H9 (cell line): Measurements from ENCODE around the gene OR13C3. TPM values are rescaled to one million over a fixed set of nuclear protein-coding genes. Genes with fewer than 3 reads are reported as not detected.

Source experiments
- DNase-seq: peaks from one replicate; pipeline ENCODE4 v3.0.0-alpha.2; 2017
- H2AFZ ChIP-seq: one replicate; pipeline ENCODE4 v1.6.1; 2013; ENCODE audit warnings: mild to moderate bottlenecking, low read length, control low read depth, moderate library complexity
- H2AK5ac ChIP-seq: 2 replicates; pipeline ENCODE4 v1.6.1; 2013; ENCODE audit warnings: low read length, control low read depth, mixed read lengths; ENCODE audit not compliant: insufficient read length
- H2BK120ac ChIP-seq: one replicate; pipeline ENCODE4 v1.6.1; 2013; ENCODE audit warnings: low read depth, mild to moderate bottlenecking, low read length, control low read depth, inconsistent platforms; ENCODE audit not compliant: poor library complexity, severe bottlenecking
- H2BK12ac ChIP-seq: 2 replicates; pipeline ENCODE4 v1.6.1; 2013; ENCODE audit warnings: low read length, control low read depth, mixed read lengths, low read depth; ENCODE audit not compliant: insufficient read length
- H2BK15ac ChIP-seq: 2 replicates; pipeline ENCODE4 v1.6.1; 2013; ENCODE audit warnings: low read depth, low read length, control low read depth
- H2BK20ac ChIP-seq: one replicate; pipeline ENCODE4 v1.6.1; 2013; ENCODE audit warnings: low read depth, mild to moderate bottlenecking, low read length, control low read depth, inconsistent platforms; ENCODE audit not compliant: poor library complexity, severe bottlenecking
- H2BK5ac ChIP-seq: 2 replicates; pipeline ENCODE4 v1.6.1; 2013; ENCODE audit warnings: low read length, control low read depth, mixed read lengths; ENCODE audit not compliant: insufficient read length
- H3K14ac ChIP-seq: 2 replicates; pipeline ENCODE4 v1.6.1; 2013; ENCODE audit warnings: low read length, control low read depth; ENCODE audit not compliant: insufficient read depth
- H3K18ac ChIP-seq: 2 replicates; pipeline ENCODE4 v1.6.1; 2013; ENCODE audit warnings: low read depth, mild to moderate bottlenecking, mixed read lengths, low read length, control low read depth; ENCODE audit not compliant: insufficient read length
- H3K23ac ChIP-seq: 2 replicates; pipeline ENCODE4 v1.6.1; 2013; ENCODE audit warnings: low read length, control low read depth, mixed read lengths, low read depth; ENCODE audit not compliant: insufficient read length
- H3K23me2 ChIP-seq: 2 replicates; pipeline ENCODE4 v1.6.1; 2013; ENCODE audit warnings: low read depth, mild to moderate bottlenecking, mixed read lengths, low read length, control low read depth; ENCODE audit not compliant: insufficient read length, poor library complexity, severe bottlenecking
- H3K27ac ChIP-seq: 2 replicates; pipeline ENCODE4 v1.5.1; 2013; ENCODE audit warnings: low read length, control low read depth, mixed read lengths, low read depth; ENCODE audit not compliant: insufficient read length
- H3K27me3 ChIP-seq: 2 replicates; pipeline ENCODE4 v1.6.1; 2013; ENCODE audit warnings: low read length, control low read depth, inconsistent platforms; ENCODE audit not compliant: insufficient read depth
- H3K4ac ChIP-seq: 2 replicates; pipeline ENCODE4 v1.6.1; 2013; ENCODE audit warnings: low read depth, mild to moderate bottlenecking, control low read depth, inconsistent platforms, low read length, moderate library complexity
- H3K4me1 ChIP-seq: 2 replicates; pipeline ENCODE4 v1.6.1; 2013; ENCODE audit warnings: low read length, control low read depth, inconsistent platforms; ENCODE audit not compliant: insufficient read depth
- H3K4me2 ChIP-seq: 2 replicates; pipeline ENCODE4 v1.6.1; 2013; ENCODE audit warnings: low read length, control low read depth, mixed read lengths; ENCODE audit not compliant: insufficient read length, insufficient read depth
- H3K56ac ChIP-seq: 2 replicates; pipeline ENCODE4 v1.6.1; 2013; ENCODE audit warnings: low read depth, mild to moderate bottlenecking, mixed read lengths, low read length, control low read depth; ENCODE audit not compliant: insufficient read length
- H3K79me1 ChIP-seq: 2 replicates; pipeline ENCODE4 v1.6.1; 2013; ENCODE audit warnings: low read depth, mild to moderate bottlenecking, moderate library complexity, low read length, control low read depth, inconsistent platforms; ENCODE audit not compliant: insufficient read depth, poor library complexity, severe bottlenecking
- H3K79me2 ChIP-seq: 2 replicates; pipeline ENCODE4 v1.6.1; 2013; ENCODE audit warnings: low read length, control low read depth, inconsistent platforms; ENCODE audit not compliant: insufficient read depth
- H3K9ac ChIP-seq: 2 replicates; pipeline ENCODE4 v1.6.1; 2013; ENCODE audit warnings: low read length, control low read depth, mixed read lengths; ENCODE audit not compliant: insufficient read length; ENCODE audit errors: extremely low read depth
- H3K9me3 ChIP-seq: one replicate; pipeline ENCODE4 v1.6.1; 2013; ENCODE audit warnings: low read depth, low read length, inconsistent platforms; ENCODE audit not compliant: control insufficient read depth
- H3T11ph ChIP-seq: one replicate; pipeline ENCODE4 v1.6.1; 2013; ENCODE audit warnings: mild to moderate bottlenecking, low read length, control low read depth, inconsistent platforms
- H4K20me1 ChIP-seq: one replicate; pipeline ENCODE4 v1.6.1; 2013; ENCODE audit not compliant: control insufficient read depth, insufficient read length, insufficient read depth
- H4K5ac ChIP-seq: 2 replicates; pipeline ENCODE4 v1.6.1; 2013; ENCODE audit warnings: low read depth, mild to moderate bottlenecking, mixed read lengths, low read length, control low read depth; ENCODE audit not compliant: insufficient read length
- H4K8ac ChIP-seq: replicated peaks from 2 replicates; pipeline ENCODE4 v1.6.1; 2013; ENCODE audit warnings: low read length, control low read depth, mixed read lengths, low read depth; ENCODE audit not compliant: insufficient read length
- H4K91ac ChIP-seq: 2 replicates; pipeline ENCODE4 v1.6.1; 2013; ENCODE audit warnings: low read depth, mild to moderate bottlenecking, moderate library complexity, mixed read lengths, low read length, control low read depth; ENCODE audit not compliant: insufficient read length
- H3K27ac Mint-ChIP-seq, 3 experiments: 2 replicates in 2 of 3; 3 replicates in 1 of 3; pipeline ENCODE4 v1.8.0; 2020 to 2021; ENCODE audit warnings: mixed read lengths in 3 of 3, mild to moderate bottlenecking in 1 of 3, moderate library complexity in 1 of 3
- H3K27me3 Mint-ChIP-seq: 2 replicates; pipeline ENCODE4 v1.8.0; 2021; ENCODE audit warnings: low read depth, mild to moderate bottlenecking, moderate library complexity, mixed read lengths
- H3K36me3 Mint-ChIP-seq, 3 experiments: 2 replicates in 2 of 3; 3 replicates in 1 of 3; pipeline ENCODE4 v1.8.0; 2020 to 2021; ENCODE audit warnings: low read depth in 3 of 3, mixed read lengths in 3 of 3; ENCODE audit not compliant: insufficient read depth in 1 of 3
- H3K4me1 Mint-ChIP-seq, 2 experiments: 2 replicates each; pipeline ENCODE4 v1.8.0; 2020; ENCODE audit warnings: mixed read lengths in 2 of 2
- H3K4me3 Mint-ChIP-seq, 2 experiments: 2 replicates in 1 of 2; 3 replicates in 1 of 2; pipeline ENCODE4 v1.8.0; 2020 to 2021; ENCODE audit warnings: mild to moderate bottlenecking in 2 of 2, mixed read lengths in 2 of 2, moderate library complexity in 1 of 2
- H3K9me3 Mint-ChIP-seq, 2 experiments: 2 replicates in 1 of 2; 3 replicates in 1 of 2; pipeline ENCODE4 v1.8.0; 2020; ENCODE audit warnings: mild to moderate bottlenecking in 2 of 2, mixed read lengths in 2 of 2, moderate library complexity in 1 of 2
- CTCF ChIP-seq: fragments of 200-600 bp; sonication (generic); conservative IDR thresholded peaks from 3 replicates; pipeline ENCODE4 v1.8.0; 2021; ENCODE audit warnings: antibody characterized with exemption, mild to moderate bottlenecking
- WGBS: extraction: QIAGEN DNeasy Blood & Tissue Kit; methylation state at CpG from one replicate; pipeline ENCODE4 v1.1.7; 2013; ENCODE audit warnings: missing lambda C conversion rate, low lambda C conversion rate, mixed read lengths; ENCODE audit not compliant: insufficient read length; ENCODE audit errors: extremely low coverage; 5-methylcytosine and 5-hydroxymethylcytosine counted together
- total RNA-seq: library from RNA; stranded (reverse); gene quantifications from 2 replicates; pipeline ENCODE4 v1.2.1, GENCODE V29; 2021

The OR13C3 gene
- total RNA-seq, 1 experiment from 2014 or later = not detected

DNA sequence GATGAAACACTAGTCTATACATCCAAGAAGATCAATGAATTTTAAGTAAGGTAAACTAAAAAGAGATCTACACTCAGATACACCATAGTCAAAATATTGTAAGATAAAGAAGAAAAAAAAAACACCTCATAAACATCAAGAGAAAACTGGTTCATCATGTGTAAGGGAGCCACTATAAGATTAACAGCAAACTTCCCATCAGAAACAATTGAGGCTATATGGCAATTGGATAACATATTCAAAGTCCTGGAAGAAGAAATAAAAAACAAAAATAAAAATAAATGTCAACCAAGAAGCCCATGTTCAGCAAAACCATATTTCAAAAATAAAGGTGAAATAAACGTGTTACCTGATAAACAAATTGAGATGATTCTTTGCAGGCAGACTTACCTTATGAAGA lies 36.0 kb upstream of the OR13C3 start:
- no peak overlapping the region for H3K14ac ChIP-seq
- no peaks in the 10 kb centered on the region for H3K9me3 ChIP-seq
- no CpG with 5 or more reads among the region's 1 CpG for whole genome bisulfite sequencing
- H2BK15ac ChIP-seq = no peak overlapping the region
- H3K79me2 ChIP-seq = no peaks in the 10 kb centered on the region
- no peak overlapping the region for H2BK5ac ChIP-seq
- H3K79me1 ChIP-seq = no peaks in the 10 kb centered on the region
- no peak overlapping the region for H2BK12ac ChIP-seq
- H3K27me3 ChIP-seq = no peaks in the 10 kb centered on the region
- TF ChIP-seq CTCF = no peak
- Mint-ChIP-seq H3K27ac (no peak overlapping the region), H3K36me3 (no peaks in the 10 kb centered on the region; a peak in 1 of 7 replicates), H3K4me3 (no peak overlapping the region), H3K4me1 (no peaks in the 10 kb centered on the region), H3K9me3 (peaks cover 9 to 15% of the 10 kb centered on the region in 2 experiments; a peak in 3 of 5 replicates), H3K27me3 (no peaks in the 10 kb centered on the region)
- H2BK20ac ChIP-seq = no peak overlapping the region
- H2AFZ ChIP-seq = no peak overlapping the region
- no peak for DNase-seq
- no peaks in the 10 kb centered on the region for H3K4me1 ChIP-seq
- no peak overlapping the region for H3K23ac ChIP-seq
- H4K5ac ChIP-seq = no peak overlapping the region
- H3K23me2 ChIP-seq = no peaks in the 10 kb centered on the region
- H4K20me1 ChIP-seq = no peaks in the 10 kb centered on the region
- no peak overlapping the region for H4K91ac ChIP-seq
- H4K8ac ChIP-seq = no peak overlapping the region
- H3K56ac ChIP-seq = no peak overlapping the region
- H2AK5ac ChIP-seq = no peak overlapping the region
- H2BK120ac ChIP-seq = no peak overlapping the region
- H3K4ac ChIP-seq = no peak overlapping the region
- no peak overlapping the region for H3K18ac ChIP-seq
- H3K27ac ChIP-seq = no peak overlapping the region
- no peak overlapping the region for H3K9ac ChIP-seq
- H3T11ph ChIP-seq = no peak overlapping the region
- H3K4me2 ChIP-seq = no peak overlapping the region
